ENCODE measurements around the gene RTTN. TPM values are rescaled to one million over a fixed set of nuclear protein-coding genes. Genes with fewer than 3 reads are reported as not detected.

Gene RTTN
- polyA plus RNA-seq, 1 of the 3 experiments (the other 2 are of a cell fraction), result 4.7 TPM

GRCh38 chr18:70232261-70232660 lies 26.8 kb upstream of the RTTN start (continued):
- TF ChIP-seq ZBTB33 (IDR thresholded peaks at IDR 0.05; ENCODE audit: borderline replicate concordance, low read depth) (no peak), GABPA (IDR thresholded peaks at IDR 0.05; ENCODE audit: low read depth) (no peak), FOXM1 (IDR thresholded peaks at IDR 0.05; ENCODE audit: low read depth) (no peak)

- CTCF ChIA-PET, result no interaction called here
These were observed 24.2 kb upstream of the RTTN start for GRCh38 chr18:70229639-70230038.

More at GRCh38 chr18:70229639-70230038, 24.2 kb upstream of the RTTN start:
- no peaks in the 10 kb centered on the region for H4K20me1 ChIP-seq (ENCODE audit: insufficient read depth)
- no peak overlapping the region for H3K4me3 ChIP-seq (ENCODE audit: low read depth in 2 of 2, low read length in 1 of 2)
- no peak for TF ChIP-seq EP300 (IDR thresholded peaks at IDR 0.05; ENCODE audit: borderline replicate concordance in 1 of 2, low read depth in 1 of 2, low read length in 1 of 2)
- TF ChIP-seq GATA2 (CRISPR knock-in tag; IDR thresholded peaks at IDR 0.05), result no peak
- no peak for TF ChIP-seq IRF3 (IDR thresholded peaks at IDR 0.05; ENCODE audit: low read depth, low read length)
- no peak for TF ChIP-seq FOSL2 (IDR thresholded peaks at IDR 0.05; ENCODE audit: borderline replicate concordance, low read depth)
- no peak for TF ChIP-seq JUND (IDR thresholded peaks at IDR 0.05)
- TF ChIP-seq GABPA (IDR thresholded peaks at IDR 0.05; ENCODE audit: low read depth), result no peak
- TF ChIP-seq ZBTB33 (IDR thresholded peaks at IDR 0.05; ENCODE audit: borderline replicate concordance, low read depth), result no peak
- no peak for TF ChIP-seq YY1 (IDR thresholded peaks at IDR 0.05; ENCODE audit: low read depth)
- no peak for TF ChIP-seq FOXJ3 (CRISPR knock-in tag; IDR thresholded peaks at IDR 0.05)
- TF ChIP-seq NFIC (IDR thresholded peaks at IDR 0.05; ENCODE audit: borderline replicate concordance), result no peak
- no peak for TF ChIP-seq USF1 (IDR thresholded peaks at IDR 0.05; ENCODE audit: borderline replicate concordance, low read depth)
- no peak for TF ChIP-seq RFX5 (IDR thresholded peaks at IDR 0.05; ENCODE audit: low read length)
- no peak overlapping the region for H3K27ac ChIP-seq (ENCODE audit: low read depth in 2 of 2, low read length in 1 of 2)
- H2AFZ ChIP-seq (ENCODE audit: low read depth), result no peak overlapping the region
- no peaks in the 10 kb centered on the region; a peak in 1 of 4 replicates for H3K4me1 ChIP-seq (ENCODE audit: control insufficient read depth in 1 of 2, insufficient read depth in 2 of 2, low read depth in 1 of 2, low read length in 1 of 2)
- no peaks in the 10 kb centered on the region for H3K36me3 ChIP-seq (replicated peaks in 1 of 2; ENCODE audit: control insufficient read depth in 1 of 2, insufficient read depth in 2 of 2, low read length in 1 of 2)
- no peaks in the 10 kb centered on the region for H3K9me2 ChIP-seq
- no peak overlapping the region for H3K9ac ChIP-seq
- no peak overlapping the region for H3K4me2 ChIP-seq
- peaks cover 9% of the 10 kb centered on the region for H3K9me3 ChIP-seq
- H3K27me3 ChIP-seq (ENCODE audit: insufficient read depth), result no peaks in the 10 kb centered on the region
- H3K79me2 ChIP-seq (ENCODE audit: insufficient read depth), result no peaks in the 10 kb centered on the region
- no peak for DNase-seq
- WGBS (ENCODE audit: low lambda C conversion rate), result 77% methylated on average over 5 of the region's 5 CpGs
- H3F3A ChIP-seq (replicated peaks; ENCODE audit: insufficient read depth), result no peaks in the 10 kb centered on the region
- POLR2A ChIA-PET, result no interaction called here

All from SK-N-SH (cell line).